NB4 (cell line): ENCODE data around the gene CD2AP.

Experiments used
- CTCF ChIP-seq: IDR thresholded peaks from one replicate; pipeline ENCODE4 v1.5.1; 2012; ENCODE audit warnings: low read depth, low read length
- MAX ChIP-seq: IDR thresholded peaks from 2 replicates; pipeline ENCODE4 v1.6.1; 2011; ENCODE audit warnings: low read depth, low read length
- POLR2A ChIP-seq: IDR thresholded peaks from 2 replicates; pipeline ENCODE4 v1.6.1; 2011; ENCODE audit warnings: mild to moderate bottlenecking; ENCODE audit not compliant: insufficient read length; ENCODE audit errors: extremely low read depth

DNA sequence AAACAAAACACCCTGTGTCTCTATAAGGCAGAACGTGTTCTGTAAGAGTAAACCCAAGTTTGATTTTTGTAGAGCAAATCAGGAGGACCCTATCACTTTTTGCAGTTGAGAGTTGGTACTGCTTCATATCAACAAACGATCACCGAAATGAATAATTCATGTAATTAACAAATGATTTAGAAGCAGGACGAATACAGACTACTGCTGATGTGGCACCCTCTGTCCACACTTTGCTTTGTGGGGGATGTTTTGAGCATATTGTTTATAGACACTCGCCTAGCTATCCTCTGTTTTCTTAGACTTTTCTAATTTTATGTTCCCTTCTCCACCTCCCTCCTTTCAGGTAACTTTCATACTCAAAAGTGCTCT is 1.5 kb downstream of the CD2AP start:
- TF ChIP-seq CTCF (no peak), POLR2A (no peak), MAX (no peak)
